ENCODE results near the gene IL17REL.

IL17REL gene

DNA sequence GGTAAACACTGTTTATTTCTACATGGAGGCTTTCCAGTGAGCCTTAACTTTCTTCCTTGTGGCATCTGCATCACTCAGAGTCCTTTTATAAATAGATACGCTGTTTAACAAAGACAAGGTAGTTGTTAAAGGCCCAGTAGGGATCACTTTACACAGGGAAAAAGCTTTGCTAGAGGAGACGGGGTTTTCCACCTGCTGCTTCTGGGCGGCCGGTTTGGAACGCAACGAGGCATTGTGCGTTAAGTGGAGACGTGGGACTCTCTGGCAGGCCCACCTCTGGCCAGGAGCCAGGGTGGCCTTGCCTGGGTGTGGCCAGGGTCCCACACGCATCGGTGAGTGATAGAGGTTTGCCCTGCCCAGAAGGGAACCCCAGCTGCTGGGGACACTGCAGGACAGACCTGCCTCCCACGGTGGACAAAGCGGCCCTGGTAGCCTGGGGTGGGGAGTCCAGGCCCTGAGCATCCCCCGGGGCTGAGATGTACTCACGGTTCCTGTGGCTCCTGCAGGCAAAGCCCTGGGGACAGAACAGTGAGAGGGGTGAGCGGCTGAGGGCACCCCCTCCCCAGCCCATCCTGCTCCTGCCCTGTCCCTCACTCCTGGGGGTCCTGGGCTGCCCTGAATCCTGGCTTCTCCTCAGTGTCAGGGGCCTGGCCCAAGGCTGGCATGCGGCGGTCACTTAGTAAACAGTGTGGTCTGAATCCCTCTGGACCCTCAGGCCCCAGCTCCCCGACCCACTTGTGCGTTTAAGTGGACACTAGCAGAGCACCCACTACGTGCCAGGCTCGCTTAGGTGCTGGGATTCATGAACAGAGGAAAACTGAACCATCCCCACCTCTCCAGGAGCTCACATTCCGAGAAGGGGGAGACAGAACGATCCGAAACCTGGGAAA, 4.2 kb downstream of the IL17REL start:
- DNase-seq (ENCODE audit: extremely low read depth in 1 of 2, low read depth in 1 of 2), result no peak

DNA sequence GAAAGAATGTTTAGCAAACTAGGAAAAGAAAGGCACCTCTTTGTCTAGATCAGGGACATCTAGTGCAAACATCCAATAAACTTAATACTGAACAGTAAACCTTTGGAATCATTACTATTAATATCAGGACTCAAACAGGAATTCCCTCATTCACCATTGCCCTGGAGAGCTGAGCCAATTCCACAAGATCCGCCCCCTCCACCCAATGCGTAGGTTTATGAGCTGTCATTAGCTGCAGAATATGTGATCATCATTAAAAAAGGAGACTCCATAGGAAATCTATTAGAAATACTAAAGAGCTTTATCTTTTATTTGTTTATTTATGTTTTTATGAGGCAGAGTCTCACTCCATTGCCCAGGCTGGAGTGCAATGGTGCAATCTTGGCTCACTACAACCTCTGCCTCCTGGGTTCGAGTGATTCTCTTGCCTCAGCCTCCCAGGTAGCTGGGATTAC, 5.5 kb downstream of the IL17REL start:
- DNase-seq (ENCODE audit: extremely low read depth in 1 of 2, low read depth in 1 of 2), result no peak

DNA sequence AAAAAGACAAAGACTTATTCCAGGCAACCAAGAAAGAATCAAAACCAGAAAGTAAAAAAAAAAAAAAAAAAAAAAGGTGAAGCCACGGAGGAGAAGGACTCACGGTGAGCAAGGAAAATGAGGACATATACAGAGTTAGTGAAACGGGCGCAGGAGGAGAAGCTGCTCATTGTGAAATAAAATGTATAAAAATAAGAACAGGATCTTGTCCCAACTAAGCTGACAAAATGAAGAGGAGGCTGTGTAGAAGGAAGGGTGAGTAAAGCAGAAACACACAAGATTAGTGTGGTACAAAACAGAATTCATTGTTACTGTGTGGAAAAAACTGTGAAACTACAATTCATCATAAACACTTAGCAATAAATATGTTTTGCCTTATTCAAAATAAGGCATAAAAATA, 7.6 kb downstream of the IL17REL start:
- no peak for DNase-seq (ENCODE audit: extremely low read depth in 1 of 2, low read depth in 1 of 2)

DNA sequence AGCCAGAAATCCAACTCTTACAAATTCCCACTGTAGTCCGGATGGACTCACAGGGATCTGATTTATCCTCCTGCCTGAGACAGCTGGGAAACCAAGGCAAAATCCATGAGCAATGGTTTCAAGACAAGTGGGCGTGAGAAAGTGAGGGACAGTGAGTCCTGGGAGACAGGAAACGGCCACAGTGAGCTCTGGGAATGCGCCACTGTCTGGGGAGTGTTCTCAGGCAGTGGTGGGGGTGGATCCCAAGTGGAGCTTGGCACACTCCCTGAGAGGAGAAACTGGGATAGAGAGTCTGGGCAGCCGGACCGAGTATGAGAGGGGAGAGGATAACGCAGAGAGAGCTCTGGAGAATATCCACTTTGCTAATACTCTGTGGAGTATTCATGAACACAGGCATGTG, 9.8 kb downstream of the IL17REL start:
- no peak for DNase-seq (ENCODE audit: extremely low read depth in 1 of 2, low read depth in 1 of 2)

DNA sequence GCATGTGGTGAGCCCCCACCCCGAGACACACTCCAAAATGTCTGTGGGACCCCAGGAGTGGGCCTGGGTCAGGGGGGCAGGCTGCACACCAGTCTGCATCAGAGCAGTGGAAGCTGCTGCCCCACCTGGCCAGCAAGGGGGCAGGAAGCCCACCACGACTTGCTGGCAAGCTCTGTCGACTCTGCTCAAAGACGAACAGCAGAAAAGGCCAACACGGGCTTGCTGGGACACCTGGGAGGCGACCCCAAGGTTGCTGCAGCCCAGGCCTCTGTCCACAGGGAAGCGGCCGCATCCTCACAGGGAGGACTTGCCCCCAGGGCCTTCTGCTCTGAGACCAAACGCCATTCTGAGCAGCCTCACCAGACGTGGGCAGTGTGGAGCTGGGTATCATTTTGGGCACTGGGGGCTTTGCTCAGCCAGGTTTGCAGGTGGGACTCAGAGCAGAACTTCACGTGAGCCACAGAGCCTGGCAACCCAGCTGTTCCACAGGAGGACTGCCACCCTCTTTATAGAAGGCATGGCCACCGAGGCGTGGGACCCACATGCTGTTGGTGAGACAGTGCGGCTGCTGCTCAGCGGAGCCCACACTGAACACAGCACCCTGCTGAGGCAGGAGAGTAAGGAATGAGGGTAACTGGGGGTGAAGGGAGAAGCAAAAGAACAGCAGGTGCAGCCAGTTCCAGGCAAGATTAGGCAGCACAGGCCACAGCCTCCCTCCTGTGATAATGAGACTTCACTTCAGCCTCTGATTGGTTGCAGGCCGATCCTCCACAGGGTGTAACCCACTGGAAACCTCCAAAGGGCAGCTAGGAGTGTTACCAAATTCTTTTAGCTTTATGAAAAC, 11.0 kb downstream of the IL17REL start:
- DNase-seq (ENCODE audit: extremely low read depth in 1 of 2, low read depth in 1 of 2), result no peak

DNA sequence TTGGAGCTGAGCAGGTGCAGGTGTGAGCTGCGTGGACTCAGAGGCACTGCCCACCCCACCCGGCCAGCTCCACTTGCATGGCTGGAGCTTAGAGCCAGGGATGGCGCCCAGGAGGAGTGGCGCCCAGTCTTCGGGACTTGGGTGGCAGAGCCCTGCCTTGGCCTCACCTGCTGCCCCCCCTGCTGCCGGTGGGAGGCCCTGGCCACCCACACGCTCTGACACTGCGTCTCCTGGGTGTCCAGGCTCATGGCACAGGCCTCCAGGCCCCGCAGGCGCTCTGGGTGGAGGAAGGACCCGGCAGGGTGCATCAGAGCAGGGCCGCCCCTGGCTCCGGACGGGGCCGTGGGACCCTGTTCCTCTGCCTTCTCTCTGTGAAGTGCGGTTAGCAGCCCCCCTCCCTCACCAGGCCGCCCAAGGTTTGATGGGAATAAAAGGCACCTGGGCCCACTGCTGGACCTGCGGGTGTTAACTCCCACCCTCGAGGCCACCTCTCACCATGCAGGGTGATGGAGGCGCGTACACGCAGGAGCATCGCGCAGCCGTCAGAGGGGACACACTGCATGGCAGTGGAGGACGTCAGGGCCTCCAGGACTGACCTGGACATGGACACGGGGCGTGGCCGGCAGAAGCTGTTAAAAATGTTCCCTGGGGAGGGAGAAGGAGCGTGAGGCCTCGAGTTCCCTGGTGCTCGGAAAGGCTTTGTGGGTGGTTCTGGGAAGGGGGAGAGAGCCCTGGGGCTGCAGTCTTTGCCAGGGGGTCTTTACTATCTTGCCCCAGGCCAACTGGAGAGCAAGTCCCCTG, 11.8 kb downstream of the IL17REL start:
- no peak for DNase-seq (ENCODE audit: extremely low read depth in 1 of 2, low read depth in 1 of 2)

DNA sequence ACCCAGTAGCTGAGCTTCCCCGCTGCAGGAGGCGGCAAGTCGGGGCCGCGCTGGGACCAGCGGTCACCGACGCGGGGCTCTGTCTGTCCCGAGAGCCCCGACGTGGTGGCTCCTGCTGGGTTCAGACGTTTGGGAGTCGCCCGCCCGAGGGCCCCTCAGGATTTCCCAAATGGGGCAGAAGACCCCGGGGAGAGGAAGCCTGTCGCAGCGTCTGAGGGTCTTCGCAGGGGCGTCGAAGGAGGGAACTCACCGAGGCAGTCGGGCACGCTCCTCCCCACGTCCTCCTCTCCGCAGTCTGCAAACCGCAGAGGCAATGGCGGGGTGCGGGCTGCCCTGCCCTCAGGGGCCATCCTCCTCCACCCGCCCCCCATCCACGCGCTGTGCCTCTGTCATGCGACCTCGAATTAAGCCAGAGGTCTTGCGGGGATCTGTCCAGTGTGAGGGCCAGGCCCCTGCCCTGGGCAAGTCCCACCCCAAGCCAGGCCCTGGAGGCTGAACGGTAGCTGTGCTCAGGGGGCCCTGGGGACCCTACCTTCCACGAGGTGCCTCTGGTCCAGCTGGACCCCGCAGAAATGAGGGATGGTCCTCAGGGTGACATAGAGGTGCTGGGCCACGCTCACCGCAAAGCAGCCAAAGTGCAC, 12.5 kb downstream of the IL17REL start:
- DNase-seq (ENCODE audit: extremely low read depth in 1 of 2, low read depth in 1 of 2), result no peak

DNA sequence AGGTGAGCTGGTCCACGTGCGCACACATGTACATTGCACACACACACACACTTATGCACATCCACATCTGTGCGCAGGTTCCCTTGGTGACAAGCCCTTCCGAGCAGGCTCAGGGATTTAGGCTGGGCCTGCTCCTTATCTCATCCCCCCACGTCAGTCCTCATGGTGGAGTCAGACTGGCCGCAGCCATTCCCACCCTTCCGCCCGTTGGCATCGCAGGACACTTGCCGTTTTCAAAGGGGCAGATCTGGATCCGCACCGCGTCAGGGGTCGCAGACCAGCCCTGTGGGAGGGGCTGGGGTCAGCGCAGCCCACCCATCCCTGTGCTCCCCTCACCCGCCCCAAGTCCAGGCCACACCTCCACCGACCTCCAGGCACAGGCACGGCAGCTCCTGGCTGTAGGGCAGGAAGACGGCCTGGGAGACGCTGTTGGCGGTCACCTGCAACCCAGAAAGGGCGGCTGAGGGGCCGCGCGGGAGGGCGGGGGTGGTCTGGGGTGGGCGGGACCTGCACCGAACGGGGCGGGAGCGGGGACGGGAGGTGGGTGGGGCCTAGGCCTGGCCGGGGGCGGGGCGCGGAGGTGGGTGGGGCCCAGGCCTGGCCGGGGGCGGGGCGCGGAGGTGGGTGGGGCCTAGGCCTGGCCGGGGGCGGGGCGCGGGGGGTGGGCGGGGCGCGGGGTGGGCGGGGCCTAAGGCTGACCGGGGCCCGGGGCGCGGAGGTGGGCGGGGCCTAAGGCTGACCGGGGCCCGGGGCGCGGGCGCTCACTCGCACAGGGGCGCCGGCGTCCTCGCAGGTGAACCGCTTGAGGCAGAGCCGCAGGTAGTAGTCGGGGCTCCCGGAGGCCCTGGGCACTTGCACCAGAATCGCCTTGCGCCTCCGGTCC, 13.3 kb downstream of the IL17REL start:
- DNase-seq (ENCODE audit: extremely low read depth in 1 of 2, low read depth in 1 of 2), result no peak

DNA sequence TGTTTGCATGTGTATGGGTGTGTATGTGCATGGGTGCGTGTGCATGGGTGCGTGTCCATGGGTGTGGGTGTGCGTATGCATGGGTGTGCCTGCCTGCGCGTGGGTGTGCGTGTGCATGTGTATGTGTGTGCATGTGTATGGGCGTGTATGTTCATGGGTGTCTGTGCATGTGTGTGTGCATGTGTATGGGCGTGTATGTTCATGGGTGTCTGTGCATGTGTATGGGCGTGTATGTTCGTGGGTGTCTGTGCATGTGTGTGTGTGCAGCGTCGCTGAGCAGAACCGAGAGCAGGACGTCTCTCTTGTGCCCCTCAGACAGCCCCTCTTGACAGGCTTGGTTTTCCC, 13.9 kb downstream of the IL17REL start:
- no peak for DNase-seq (ENCODE audit: extremely low read depth in 1 of 2, low read depth in 1 of 2)

DNA sequence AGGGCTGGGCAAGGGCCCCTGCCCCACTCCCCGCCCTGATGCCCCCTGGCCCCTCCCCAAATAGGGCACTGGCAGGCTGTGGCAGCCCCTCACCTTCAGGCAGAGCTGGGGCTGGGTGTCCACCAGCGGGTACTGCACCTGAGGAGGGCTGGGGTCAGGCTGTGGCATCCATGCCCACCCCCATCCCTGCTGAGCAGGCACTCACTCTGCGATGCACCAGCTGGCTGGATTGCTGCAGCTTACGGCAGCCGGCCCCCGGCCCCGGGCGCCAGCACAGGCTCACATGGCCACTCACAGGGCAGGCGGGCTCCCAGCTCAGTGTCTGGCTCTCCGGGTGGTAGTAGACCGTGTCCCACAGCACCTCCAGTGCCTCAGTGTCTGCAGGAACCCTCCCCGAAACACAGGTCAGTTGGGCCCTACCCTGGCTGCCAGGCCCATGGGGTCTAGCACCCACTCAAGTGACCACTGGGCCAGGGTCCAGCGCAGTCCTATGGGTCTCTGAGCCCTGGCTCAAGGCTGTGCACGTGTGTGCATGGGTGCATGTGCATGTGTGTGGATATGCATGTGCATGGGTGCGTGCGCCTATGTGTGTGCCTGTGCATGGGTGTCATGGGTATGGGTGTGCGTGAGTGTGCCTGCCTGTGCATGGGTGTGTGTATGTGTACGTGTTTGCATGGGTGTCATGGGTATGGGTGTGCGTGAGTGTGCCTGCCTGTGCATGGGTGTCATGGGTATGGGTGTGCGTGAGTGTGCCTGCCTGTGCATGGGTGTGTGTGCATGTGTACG, 14.4 kb downstream of the IL17REL start:
- DNase-seq (ENCODE audit: extremely low read depth in 1 of 2, low read depth in 1 of 2), result no peak

DNA sequence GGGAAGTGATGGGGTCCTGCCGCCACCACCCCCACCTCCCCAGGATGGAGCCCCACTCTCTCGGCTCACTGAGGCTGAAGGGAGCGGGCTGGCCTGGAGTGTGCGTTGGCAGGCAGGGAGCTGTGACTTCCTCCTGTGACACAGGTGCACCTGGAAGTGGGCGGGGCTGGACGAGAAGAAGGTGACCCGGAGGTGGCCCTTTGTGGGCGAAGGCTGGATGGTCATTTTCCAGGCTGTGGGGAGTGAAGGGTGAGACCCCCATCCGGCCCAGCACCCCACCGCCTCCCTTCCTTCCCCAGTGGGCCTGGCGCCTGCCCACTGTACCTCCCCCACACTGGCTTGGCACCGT, 15.3 kb downstream of the IL17REL start:
- DNase-seq (ENCODE audit: extremely low read depth in 1 of 2, low read depth in 1 of 2), result no peak

DNA sequence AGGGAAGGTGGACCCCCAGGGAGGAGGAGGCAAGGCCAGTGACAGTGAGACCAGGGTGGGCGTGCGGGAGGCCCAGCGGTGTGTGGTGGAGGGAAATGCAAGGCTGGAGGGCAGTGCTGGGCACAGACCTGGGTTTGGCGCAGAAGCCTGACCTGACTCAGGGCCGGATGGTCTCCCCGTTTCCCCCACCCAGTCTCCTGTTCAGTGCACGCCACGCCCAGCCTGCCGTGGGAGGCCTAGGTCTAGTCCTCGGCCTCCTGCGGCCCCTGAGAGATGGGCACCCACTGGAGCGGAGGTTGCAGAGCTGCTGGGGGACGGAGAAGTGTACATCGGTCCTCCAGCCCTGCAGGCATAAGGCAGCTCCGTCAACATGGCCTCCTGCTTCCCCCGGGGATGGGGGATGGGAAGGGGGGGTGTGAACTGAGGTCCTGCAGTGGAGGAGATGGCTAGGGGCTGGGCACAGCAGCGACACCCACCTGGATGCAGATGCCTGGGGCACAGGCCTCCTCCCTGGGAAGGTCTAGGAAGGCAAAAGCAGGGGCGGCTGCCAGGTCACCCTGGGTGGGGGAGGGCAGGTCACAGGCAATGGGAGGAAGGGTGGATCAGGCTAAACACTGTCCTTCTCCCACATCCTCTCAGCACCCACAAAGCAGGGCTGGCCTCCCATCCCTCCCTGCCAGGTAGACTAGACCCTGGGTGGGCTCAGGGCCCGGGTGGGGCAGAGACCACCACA, 15.9 kb downstream of the IL17REL start:
- no peak for DNase-seq (ENCODE audit: extremely low read depth in 1 of 2, low read depth in 1 of 2)

DNA sequence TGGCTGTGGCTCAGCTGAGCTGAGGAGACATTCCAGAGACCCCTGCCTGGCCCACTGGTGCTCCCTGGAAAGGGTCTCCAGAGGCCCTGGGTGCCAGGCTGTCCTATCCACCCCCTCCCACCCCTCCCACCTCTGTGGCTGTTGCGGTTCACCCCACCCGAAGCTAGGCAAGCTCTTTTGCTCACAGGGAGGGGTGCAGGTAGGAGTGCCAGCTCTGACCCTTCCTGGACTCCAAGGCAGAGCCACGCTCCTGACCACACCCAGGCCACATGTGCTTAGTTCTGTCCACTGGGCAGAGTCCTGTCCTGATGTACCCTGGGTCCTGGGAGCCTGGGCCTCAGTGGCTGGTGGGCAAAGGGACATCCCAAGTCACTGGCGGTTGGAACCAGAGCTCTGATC, 16.4 kb downstream of the IL17REL start:
- DNase-seq (ENCODE audit: extremely low read depth in 1 of 2, low read depth in 1 of 2), result no peak

DNA sequence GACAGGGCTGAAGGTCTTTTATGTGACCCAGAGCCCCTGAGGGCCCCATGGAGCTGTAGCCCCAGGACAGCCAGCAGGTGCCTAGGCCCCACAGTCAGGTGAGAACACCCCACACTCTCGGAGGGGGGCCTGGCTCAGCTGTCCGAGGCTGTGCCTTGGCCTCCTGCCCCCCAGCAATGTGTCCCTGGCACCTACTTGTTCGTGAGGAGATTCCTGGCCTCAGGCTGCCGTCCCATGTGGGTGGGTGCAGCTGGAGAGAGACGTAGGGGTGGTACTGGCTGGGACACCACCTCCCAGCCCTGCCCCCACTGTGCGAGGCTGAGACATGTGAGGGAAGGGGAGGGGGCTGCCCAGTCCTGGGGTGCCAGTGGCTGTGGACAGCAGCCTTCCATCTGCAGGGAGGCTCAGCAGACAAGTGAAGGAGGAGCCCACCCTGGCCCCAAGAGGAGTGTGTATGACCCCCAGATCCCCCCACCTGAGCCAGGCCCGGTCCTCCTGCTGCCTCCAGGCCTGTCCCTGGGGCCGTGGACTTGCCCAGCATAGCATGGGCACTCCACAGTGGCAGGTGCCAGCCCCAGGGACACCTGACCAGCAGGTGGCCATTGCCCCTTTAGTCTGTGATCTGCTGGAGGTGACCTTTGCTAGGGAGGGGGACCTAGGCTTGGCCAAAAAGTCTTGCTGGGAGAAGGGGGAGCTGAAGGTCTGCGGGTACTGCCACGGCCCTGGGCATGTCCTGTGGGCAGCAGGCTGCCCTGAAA, 17.0 kb downstream of the IL17REL start:
- DNase-seq (ENCODE audit: extremely low read depth in 1 of 2, low read depth in 1 of 2), result no peak

DNA sequence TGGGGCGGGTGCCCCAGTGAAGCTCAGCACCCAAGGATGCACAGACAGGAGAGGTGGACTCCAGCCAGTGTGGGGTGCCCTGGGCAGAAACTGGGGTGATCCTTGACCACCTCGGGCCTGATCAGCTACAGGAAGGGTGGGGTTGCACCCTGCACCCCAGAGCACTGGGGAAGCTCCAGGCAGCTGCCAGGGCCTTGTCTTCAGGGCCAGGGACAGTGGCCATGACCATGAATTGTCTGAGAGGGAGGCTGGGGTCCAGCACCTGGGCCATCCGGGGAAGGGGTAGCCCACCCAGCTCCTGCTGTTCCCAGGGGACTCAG, 17.6 kb downstream of the IL17REL start:
- no peak for DNase-seq (ENCODE audit: extremely low read depth in 1 of 2, low read depth in 1 of 2)

DNA sequence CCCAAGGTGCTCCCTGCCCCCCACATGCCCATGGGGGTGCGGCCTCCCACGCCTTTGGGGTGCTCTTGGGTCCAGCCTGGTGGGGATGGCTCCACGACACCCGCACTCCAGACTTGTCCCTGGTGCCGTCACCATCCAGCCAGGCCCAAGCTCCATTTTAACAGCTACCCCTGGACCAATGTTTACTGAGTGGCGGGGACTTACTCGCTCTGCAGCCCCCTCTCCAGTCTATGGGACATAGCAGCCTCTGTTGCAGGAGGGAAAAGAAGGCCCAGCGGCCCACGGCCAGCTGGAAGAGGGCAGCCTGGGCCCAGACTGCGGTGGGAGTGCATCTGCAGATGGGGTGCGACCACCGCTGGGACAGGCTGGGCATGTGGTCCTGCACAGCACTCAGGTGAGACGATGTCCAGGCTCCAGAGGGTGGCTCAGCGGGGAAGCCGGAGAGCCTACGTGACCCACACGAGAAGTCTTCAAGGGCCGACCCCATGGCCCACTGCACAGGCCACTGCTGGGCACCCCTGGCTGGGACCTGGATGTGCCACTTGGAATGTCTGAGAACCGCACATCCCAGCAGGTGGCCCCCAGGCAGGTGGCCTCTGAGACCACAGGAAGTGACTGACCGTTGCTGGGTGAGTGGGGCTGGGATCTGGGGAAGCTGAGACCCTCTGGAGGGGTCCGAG, 18.1 kb downstream of the IL17REL start:
- no peak for DNase-seq (ENCODE audit: extremely low read depth in 1 of 2, low read depth in 1 of 2)

DNA sequence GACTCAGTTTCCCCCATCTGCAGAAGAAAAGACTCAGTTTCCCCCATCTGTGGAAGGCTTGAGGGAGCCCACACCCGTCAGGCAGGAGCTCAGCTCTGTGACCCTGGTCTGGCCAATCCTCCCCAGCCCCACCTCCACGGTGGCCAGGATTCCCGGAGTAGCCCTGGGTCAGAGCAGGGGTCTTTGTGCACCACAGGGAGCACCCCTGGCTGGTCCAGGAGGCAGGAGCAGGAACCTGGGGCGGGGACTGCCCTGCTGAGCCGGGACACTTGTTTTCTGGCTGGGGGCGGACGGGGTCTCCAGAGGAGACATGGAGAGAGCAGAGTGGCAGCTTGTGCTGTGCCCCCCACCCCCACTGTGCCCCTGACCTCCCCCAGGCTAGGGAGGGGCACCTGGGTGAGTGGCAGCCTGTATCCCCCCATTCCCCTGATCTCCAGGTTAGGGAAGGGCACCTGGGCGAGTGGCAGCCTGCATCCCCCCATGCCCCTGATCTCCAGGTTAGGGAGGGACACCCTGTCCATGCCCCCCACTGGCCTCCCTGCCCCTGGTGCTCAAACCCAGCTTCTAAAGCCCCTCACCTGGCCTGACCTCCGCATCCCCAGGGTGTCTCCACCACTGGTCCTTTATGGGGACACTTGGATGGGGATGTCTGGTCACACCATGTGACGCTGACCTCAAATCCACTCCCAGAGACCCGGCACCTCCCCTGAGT, 18.8 kb downstream of the IL17REL start:
- DNase-seq (ENCODE audit: extremely low read depth in 1 of 2, low read depth in 1 of 2), result no peak
